Osteoblast (primary cell): ENCODE results near the gene PLTP. TPM values are rescaled to one million over a fixed set of nuclear protein-coding genes. Genes with fewer than 3 reads are reported as not detected.

Source experiments
- DNase-seq: peaks from one replicate; pipeline ENCODE4 v3.0.0; 2011; ENCODE audit warnings: low spot score, mixed read lengths; ENCODE audit not compliant: insufficient read length; ENCODE audit errors: missing footprints
- H2AFZ ChIP-seq: 2 replicates; pipeline ENCODE4 v1.6.0; 2011; ENCODE audit warnings: mild to moderate bottlenecking, low read length
- H3K27ac ChIP-seq: 2 replicates; pipeline ENCODE4 v1.5.1; 2011; ENCODE audit warnings: mild to moderate bottlenecking, low read depth, low read length, moderate library complexity
- H3K27me3 ChIP-seq: 2 replicates; pipeline ENCODE4 v1.6.0; 2012; ENCODE audit warnings: mild to moderate bottlenecking, control low read depth, inconsistent platforms, low read length, moderate library complexity; ENCODE audit not compliant: insufficient read depth
- H3K36me3 ChIP-seq: 2 replicates; pipeline ENCODE4 v1.5.1; 2011; ENCODE audit warnings: mild to moderate bottlenecking, low read length, control low read depth, moderate library complexity; ENCODE audit not compliant: insufficient read depth
- H3K4me1 ChIP-seq: 2 replicates; pipeline ENCODE4 v1.5.1; 2011; ENCODE audit warnings: mild to moderate bottlenecking, low read length, control low read depth, moderate library complexity; ENCODE audit not compliant: insufficient read depth
- H3K4me2 ChIP-seq: 2 replicates; pipeline ENCODE4 v1.6.0; 2011; ENCODE audit warnings: mild to moderate bottlenecking, low read length; ENCODE audit not compliant: insufficient read depth
- H3K4me3 ChIP-seq: fragments of 200-600 bp; sonication (generic); 3 replicates; pipeline ENCODE4 v1.5.1; 2012; ENCODE audit warnings: mild to moderate bottlenecking, low read length, inconsistent platforms; ENCODE audit not compliant: insufficient read depth
- H3K79me2 ChIP-seq: 2 replicates; pipeline ENCODE4 v1.6.0; 2012; ENCODE audit warnings: mild to moderate bottlenecking, low read length, control low read depth, inconsistent platforms; ENCODE audit not compliant: insufficient read depth
- H3K9me3 ChIP-seq: 2 replicates; pipeline ENCODE4 v1.5.1; 2011; ENCODE audit warnings: low read depth, low read length, control low read depth
- H4K20me1 ChIP-seq: 2 replicates; pipeline ENCODE4 v1.6.0; 2012; ENCODE audit warnings: mild to moderate bottlenecking, low read length, control low read depth; ENCODE audit not compliant: insufficient read depth
- total RNA-seq: library from RNA; depleted of rRNA; stranded (reverse); fragments of >200 nt; gene quantifications from 2 replicates; pipeline ENCODE4 v1.2.3, GENCODE V29; 2012
- TF ChIP-seq, protein P1 (sequence below): IDR thresholded peaks from 2 replicates; pipeline ENCODE4 v1.5.1; 2011; ENCODE audit warnings: mild to moderate bottlenecking, low read depth, low read length, moderate library complexity; ENCODE audit errors: extremely low read depth

Gene PLTP
- total RNA-seq, 1 donor, result 21.7 TPM

DNA sequence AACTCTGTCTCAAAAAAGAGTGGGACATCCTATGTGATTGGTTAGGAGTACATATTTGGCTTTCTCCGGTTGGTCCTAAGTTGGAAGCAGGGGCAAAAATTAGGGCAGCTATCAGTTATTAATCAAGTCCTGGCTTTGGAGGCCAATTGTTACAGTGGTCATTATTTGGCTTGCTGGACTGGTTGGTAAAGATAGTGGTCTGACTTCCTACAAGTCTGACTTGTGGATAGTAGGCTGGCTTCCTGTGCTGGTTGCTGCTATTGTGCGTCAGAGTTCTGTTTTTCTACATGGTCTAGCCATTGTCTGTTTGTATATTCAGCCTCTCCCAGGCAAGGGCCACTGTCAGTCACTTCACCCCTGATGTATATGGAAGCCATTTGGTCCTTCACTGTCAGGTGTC lies 61.7 kb downstream of the PLTP start:
- H3K4me2 ChIP-seq, result no peak overlapping the region
- no peak overlapping the region for H3K4me3 ChIP-seq
- no peak for DNase-seq
- no peak overlapping the region for H3K27ac ChIP-seq
- H3K36me3 ChIP-seq, result peaks cover 26% of the 10 kb centered on the region
- peaks cover 15% of the 10 kb centered on the region for H3K79me2 ChIP-seq
- TF ChIP-seq, protein P1, sequence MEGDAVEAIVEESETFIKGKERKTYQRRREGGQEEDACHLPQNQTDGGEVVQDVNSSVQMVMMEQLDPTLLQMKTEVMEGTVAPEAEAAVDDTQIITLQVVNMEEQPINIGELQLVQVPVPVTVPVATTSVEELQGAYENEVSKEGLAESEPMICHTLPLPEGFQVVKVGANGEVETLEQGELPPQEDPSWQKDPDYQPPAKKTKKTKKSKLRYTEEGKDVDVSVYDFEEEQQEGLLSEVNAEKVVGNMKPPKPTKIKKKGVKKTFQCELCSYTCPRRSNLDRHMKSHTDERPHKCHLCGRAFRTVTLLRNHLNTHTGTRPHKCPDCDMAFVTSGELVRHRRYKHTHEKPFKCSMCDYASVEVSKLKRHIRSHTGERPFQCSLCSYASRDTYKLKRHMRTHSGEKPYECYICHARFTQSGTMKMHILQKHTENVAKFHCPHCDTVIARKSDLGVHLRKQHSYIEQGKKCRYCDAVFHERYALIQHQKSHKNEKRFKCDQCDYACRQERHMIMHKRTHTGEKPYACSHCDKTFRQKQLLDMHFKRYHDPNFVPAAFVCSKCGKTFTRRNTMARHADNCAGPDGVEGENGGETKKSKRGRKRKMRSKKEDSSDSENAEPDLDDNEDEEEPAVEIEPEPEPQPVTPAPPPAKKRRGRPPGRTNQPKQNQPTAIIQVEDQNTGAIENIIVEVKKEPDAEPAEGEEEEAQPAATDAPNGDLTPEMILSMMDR, result no peak
- H3K4me1 ChIP-seq, result no peaks in the 10 kb centered on the region
- no peaks in the 10 kb centered on the region for H3K9me3 ChIP-seq
- H4K20me1 ChIP-seq, result peaks cover 8% of the 10 kb centered on the region
- H2AFZ ChIP-seq, result no peak overlapping the region
- no peaks in the 10 kb centered on the region for H3K27me3 ChIP-seq

DNA sequence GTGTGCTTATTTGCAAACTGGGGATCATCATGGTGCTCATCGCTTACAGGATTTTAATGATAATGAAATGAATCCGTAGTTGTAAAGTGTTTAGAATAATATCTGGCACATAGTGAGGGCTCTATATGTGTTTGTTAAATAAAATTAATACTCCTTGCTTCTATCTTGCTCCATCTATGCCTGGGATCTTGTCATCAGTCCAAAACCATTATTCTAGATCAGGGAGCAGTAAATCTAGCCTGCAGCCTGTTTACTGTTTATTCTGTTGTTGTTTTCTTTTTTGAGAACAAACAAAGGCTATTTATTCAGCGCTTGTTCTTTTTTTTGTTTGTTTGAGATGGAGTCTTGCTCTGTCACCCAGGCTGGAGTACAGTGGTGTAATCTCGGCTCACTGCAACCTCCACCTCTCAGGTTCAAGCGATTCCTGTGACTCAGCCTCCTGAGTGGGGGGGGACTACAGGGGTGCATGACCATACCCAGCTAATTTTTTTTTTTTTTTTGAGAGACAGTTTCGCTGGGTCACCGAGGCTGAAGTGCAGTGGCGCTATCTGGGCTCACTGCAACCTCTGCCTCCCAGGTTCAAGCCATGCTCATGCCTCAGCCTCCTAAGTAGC lies 62.9 kb downstream of the PLTP start:
- TF ChIP-seq, protein P1, result no peak
- Histone ChIP-seq H3K4me1 (no peaks in the 10 kb centered on the region), H3K4me2 (no peak overlapping the region), H2AFZ (no peak overlapping the region), H3K79me2 (peaks cover 6% of the 10 kb centered on the region), H3K27me3 (no peaks in the 10 kb centered on the region), H3K4me3 (no peak overlapping the region), H4K20me1 (peaks cover 4% of the 10 kb centered on the region), H3K27ac (no peak overlapping the region), H3K9me3 (no peaks in the 10 kb centered on the region), H3K36me3 (peaks cover 31% of the 10 kb centered on the region)
- DNase-seq, result no peak

Other genes with a start within 250 kb of the PLTP start
- not detected in 2 replicates for gene WFDC11, start 241.9 kb downstream of the PLTP start, total RNA-seq
- gene WFDC13, start 210.1 kb downstream of the PLTP start, total RNA-seq, result not detected in 2 replicates
- not detected in 2 replicates for gene WFDC10B, start 207.1 kb downstream of the PLTP start, total RNA-seq
- gene SPINT4, start 189.8 kb downstream of the PLTP start, total RNA-seq, result not detected in 2 replicates
- gene WFDC3, start 120.3 kb downstream of the PLTP start, total RNA-seq, result not detected in 2 replicates
- gene DNTTIP1, start 120.2 kb downstream of the PLTP start, total RNA-seq, result 12.7 and 15.6 TPM in 2 replicates
- 2.5 and 2.7 TPM in 2 replicates for gene UBE2C, start 99.5 kb downstream of the PLTP start, total RNA-seq
- 0.29 and 0.36 TPM in 2 replicates for gene TNNC2, start 84.8 kb downstream of the PLTP start, total RNA-seq
- gene SNX21, start 78.4 kb downstream of the PLTP start, total RNA-seq, result 69.0 and 101 TPM in 2 replicates
- 29.8 and 31.8 TPM in 2 replicates for gene ACOT8, start 54.8 kb downstream of the PLTP start, total RNA-seq
- gene ZSWIM3, start 54.5 kb downstream of the PLTP start, total RNA-seq, result 4.7 and 5.3 TPM in 2 replicates
- gene ZSWIM1, start 30.9 kb downstream of the PLTP start, total RNA-seq, result 7.6 and 8.8 TPM in 2 replicates
- gene SPATA25, start 24.5 kb downstream of the PLTP start, total RNA-seq, result 1.2 and 1.4 TPM in 2 replicates
- 4.7 and 7.1 TPM in 2 replicates for gene NEURL2, start 20.9 kb downstream of the PLTP start, total RNA-seq
- gene CTSA, start 20.8 kb downstream of the PLTP start, total RNA-seq, result 157 and 181 TPM in 2 replicates
- gene PCIF1, start 22.5 kb upstream of the PLTP start, total RNA-seq, result 12.7 and 14.4 TPM in 2 replicates
- 18.3 and 20.3 TPM in 2 replicates for gene ZNF335, start 60.0 kb upstream of the PLTP start, total RNA-seq
- 0.29 and 2.5 TPM in 2 replicates for gene MMP9, start 96.8 kb upstream of the PLTP start, total RNA-seq
- gene SLC12A5, start 117.1 kb upstream of the PLTP start, total RNA-seq, result under 0.01 TPM in 2 replicates
- gene NCOA5, start 177.8 kb upstream of the PLTP start, total RNA-seq, result 12.4 and 14.5 TPM in 2 replicates
- 2.5 and 3.5 TPM in 2 replicates for gene CD40, start 206.2 kb upstream of the PLTP start, total RNA-seq